Measurements from ENCODE around the gene SUPT4H1.

The SUPT4H1 gene

GRCh38 chr17:58363457-58364185 lies 11.6 kb upstream of the SUPT4H1 start:
- no peak overlapping the region for H3K4me3 ChIP-seq (ENCODE audit: low read depth, low read length)
- TF ChIP-seq CTCF (IDR thresholded peaks at IDR 0.05; ENCODE audit: borderline replicate concordance, insufficient read depth, low read depth, low read length) = no peak

GRCh38 chr17:58362368-58363014 lies 10.5 kb upstream of the SUPT4H1 start:
- H3K4me3 ChIP-seq (ENCODE audit: low read depth, low read length) = no peak overlapping the region
- TF ChIP-seq CTCF (IDR thresholded peaks at IDR 0.05; ENCODE audit: borderline replicate concordance, insufficient read depth, low read depth, low read length) = no peak

- TF ChIP-seq CTCF (IDR thresholded peaks at IDR 0.05; ENCODE audit: borderline replicate concordance, insufficient read depth, low read depth, low read length) = no peak
- H3K4me3 ChIP-seq (ENCODE audit: low read depth, low read length) = no peak overlapping the region
Observed at GRCh38 chr17:58360296-58361063, 8.5 kb upstream of the SUPT4H1 start.

- no peak for TF ChIP-seq CTCF (IDR thresholded peaks at IDR 0.05; ENCODE audit: borderline replicate concordance, insufficient read depth, low read depth, low read length)
- H3K4me3 ChIP-seq (ENCODE audit: low read depth, low read length) = no peak overlapping the region
Observed at GRCh38 chr17:58358408-58359172, 6.6 kb upstream of the SUPT4H1 start.

GRCh38 chr17:58357312-58358297 lies 5.6 kb upstream of the SUPT4H1 start:
- no peak for TF ChIP-seq CTCF (IDR thresholded peaks at IDR 0.05; ENCODE audit: borderline replicate concordance, insufficient read depth, low read depth, low read length)
- H3K4me3 ChIP-seq (ENCODE audit: low read depth, low read length) = no peak overlapping the region

GRCh38 chr17:58356231-58356630 lies 4.2 kb upstream of the SUPT4H1 start:
- TF ChIP-seq CTCF (IDR thresholded peaks at IDR 0.05; ENCODE audit: borderline replicate concordance, insufficient read depth, low read depth, low read length) = no peak
- no peak overlapping the region for H3K4me3 ChIP-seq (ENCODE audit: low read depth, low read length)
